ENCODE measurements around the gene RUSC2. TPM values are rescaled to one million over a fixed set of nuclear protein-coding genes. Genes with fewer than 3 reads are reported as not detected.

The RUSC2 gene
- total RNA-seq, 2 experiments from 2014 or later = 1.6 to 1.8 TPM

- Histone ChIP-seq H3K4me1 (ENCODE audit: insufficient read depth, low read length) (peaks cover 3% of the 10 kb centered on the region), H3K27me3 (ENCODE audit: control insufficient read depth in 1 of 2, insufficient read depth in 2 of 2, low read length in 2 of 2) (no peaks in the 10 kb centered on the region), H3K36me3 (ENCODE audit: insufficient read depth, low read length) (no peaks in the 10 kb centered on the region), H3K4me3 (ENCODE audit: low read length) (no peak overlapping the region), H3K9me3 (ENCODE audit: control insufficient read depth in 1 of 2, insufficient read depth in 1 of 2, low read length in 2 of 2) (peaks cover 0 to 6% of the 10 kb centered on the region in 2 experiments), H3K27ac (ENCODE audit: low read depth in 1 of 2, low read length in 2 of 2) (no peak overlapping the region)
- DNase-seq (no peak), ATAC-seq (ENCODE audit: poor library complexity) (no peak)
- H3K9me3 Mint-ChIP-seq = peaks cover 8% of the 10 kb centered on the region
- CTCF ChIA-PET = interaction anchor here (1.0 kb wide), 1 partner anchor 11 kb away, joined by 3 read pairs; no protein-coding TSS in a partner anchor
- no peaks in the 10 kb centered on the region for H3K36me3 Mint-ChIP-seq (ENCODE audit: low read depth)
- POLR2A ChIA-PET = no interaction called here
- H3K4me1 Mint-ChIP-seq (ENCODE audit: low read depth) = peaks cover 25% of the 10 kb centered on the region
- no peak overlapping the region for H3K4me3 Mint-ChIP-seq
- no peaks in the 10 kb centered on the region for H3K27me3 Mint-ChIP-seq
- no peak for TF ChIP-seq CTCF (IDR thresholded peaks at IDR 0.05)
- intact Hi-C loops (cut with DNase I, micrococcal nuclease) = no loop called here
- no peak overlapping the region for H3K27ac Mint-ChIP-seq
Observed at GRCh38 chr9:35499701-35500030, 9.8 kb downstream of the RUSC2 start.

GRCh38 chr9:35500130-35500748 lies 10.3 kb downstream of the RUSC2 start:
- H3K4me3 Mint-ChIP-seq = no peak overlapping the region
- no peaks in the 10 kb centered on the region for H3K36me3 ChIP-seq (ENCODE audit: insufficient read depth, low read length)
- ChIA-PET CTCF (interaction anchor here (1.0 kb wide), 1 partner anchor 11 kb away, joined by 3 read pairs; no protein-coding TSS in a partner anchor), POLR2A (no interaction called here)
- H3K27ac Mint-ChIP-seq = no peak overlapping the region
- peaks cover 8% of the 10 kb centered on the region for H3K9me3 Mint-ChIP-seq
- H3K27me3 Mint-ChIP-seq = no peaks in the 10 kb centered on the region
- H3K27ac ChIP-seq (ENCODE audit: low read depth in 1 of 2, low read length in 2 of 2) = no peak overlapping the region
- H3K9me3 ChIP-seq (ENCODE audit: control insufficient read depth in 1 of 2, insufficient read depth in 1 of 2, low read length in 2 of 2) = peaks cover 0 to 6% of the 10 kb centered on the region in 2 experiments
- intact Hi-C loops (cut with DNase I, micrococcal nuclease) = no loop called here
- TF ChIP-seq CTCF (IDR thresholded peaks at IDR 0.05) = no peak
- H3K4me1 ChIP-seq (ENCODE audit: insufficient read depth, low read length) = peaks cover 3% of the 10 kb centered on the region
- H3K36me3 Mint-ChIP-seq (ENCODE audit: low read depth) = no peaks in the 10 kb centered on the region
- DNase-seq = no peak
- no peaks in the 10 kb centered on the region for H3K27me3 ChIP-seq (ENCODE audit: control insufficient read depth in 1 of 2, insufficient read depth in 2 of 2, low read length in 2 of 2)
- H3K4me1 Mint-ChIP-seq (ENCODE audit: low read depth) = peaks cover 23% of the 10 kb centered on the region
- no peak overlapping the region for H3K4me3 ChIP-seq (ENCODE audit: low read length)
- no peak for ATAC-seq (ENCODE audit: poor library complexity)

GRCh38 chr9:35501946-35502345 lies 12.0 kb downstream of the RUSC2 start:
- no peak for DNase-seq
- Mint-ChIP-seq H3K9me3 (peaks cover 6% of the 10 kb centered on the region), H3K4me3 (no peak overlapping the region), H3K27ac (no peak overlapping the region), H3K36me3 (ENCODE audit: low read depth) (no peaks in the 10 kb centered on the region), H3K4me1 (ENCODE audit: low read depth) (peaks cover 6% of the 10 kb centered on the region), H3K27me3 (no peaks in the 10 kb centered on the region)
- Histone ChIP-seq H3K36me3 (ENCODE audit: insufficient read depth, low read length) (no peaks in the 10 kb centered on the region), H3K4me1 (ENCODE audit: insufficient read depth, low read length) (no peaks in the 10 kb centered on the region), H3K27me3 (ENCODE audit: control insufficient read depth in 1 of 2, insufficient read depth in 2 of 2, low read length in 2 of 2) (no peaks in the 10 kb centered on the region), H3K4me3 (ENCODE audit: low read length) (no peak overlapping the region), H3K9me3 (ENCODE audit: control insufficient read depth in 1 of 2, insufficient read depth in 1 of 2, low read length in 2 of 2) (peaks cover 0 to 6% of the 10 kb centered on the region in 2 experiments), H3K27ac (ENCODE audit: low read depth in 1 of 2, low read length in 2 of 2) (no peak overlapping the region)
- intact Hi-C loops (cut with DNase I, micrococcal nuclease) = no loop called here
- ChIA-PET POLR2A (no interaction called here), CTCF (no interaction called here)
- no peak for TF ChIP-seq CTCF (IDR thresholded peaks at IDR 0.05)
- ATAC-seq (ENCODE audit: poor library complexity) = no peak

All from CD4-positive, alpha-beta T cell (primary cell).